GF-D8 (cell line): ENCODE results near the gene HOXC11.

ENCODE experiments used
- DNase-seq: peaks from one replicate; lab custom pipeline; 2025; lab: John Stamatoyannopoulos, UW

The HOXC11 gene

DNA sequence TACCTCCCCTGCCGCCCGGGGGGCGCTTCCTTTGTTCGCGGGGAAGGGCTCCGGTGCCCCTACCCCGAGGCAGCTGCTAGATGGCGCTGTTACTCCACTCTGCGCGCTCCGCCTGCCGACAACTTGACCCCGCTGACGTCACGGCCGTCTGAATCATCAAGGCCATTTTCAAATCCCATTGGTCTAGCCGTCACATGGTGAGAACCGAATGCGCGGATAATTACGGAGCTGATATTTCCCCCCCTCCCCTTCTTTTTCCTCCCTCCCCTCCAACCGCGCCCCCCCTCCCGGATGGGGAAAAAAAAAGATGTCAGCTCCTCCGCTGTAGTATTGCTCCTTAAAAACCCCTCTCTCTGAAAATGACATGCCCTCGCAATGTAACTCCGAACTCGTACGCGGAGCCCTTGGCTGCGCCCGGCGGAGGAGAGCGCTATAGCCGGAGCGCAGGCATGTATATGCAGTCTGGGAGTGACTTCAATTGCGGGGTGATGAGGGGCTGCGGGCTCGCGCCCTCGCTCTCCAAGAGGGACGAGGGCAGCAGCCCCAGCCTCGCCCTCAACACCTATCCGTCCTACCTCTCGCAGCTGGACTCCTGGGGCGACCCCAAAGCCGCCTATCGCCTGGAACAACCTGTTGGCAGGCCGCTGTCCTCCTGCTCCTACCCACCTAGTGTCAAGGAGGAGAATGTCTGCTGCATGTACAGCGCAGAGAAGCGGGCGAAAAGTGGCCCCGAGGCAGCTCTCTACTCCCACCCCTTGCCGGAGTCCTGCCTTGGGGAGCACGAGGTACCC, 12.2 kb downstream of the HOXC11 start, which contains the start of gene HOXC10:
Gene HOXC10, plus strand, starts transcription at position 246 of the 791 bp plus-strand sequence. Its CDS starts 114 bp downstream, at position 360.
- no peak for DNase-seq

DNA sequence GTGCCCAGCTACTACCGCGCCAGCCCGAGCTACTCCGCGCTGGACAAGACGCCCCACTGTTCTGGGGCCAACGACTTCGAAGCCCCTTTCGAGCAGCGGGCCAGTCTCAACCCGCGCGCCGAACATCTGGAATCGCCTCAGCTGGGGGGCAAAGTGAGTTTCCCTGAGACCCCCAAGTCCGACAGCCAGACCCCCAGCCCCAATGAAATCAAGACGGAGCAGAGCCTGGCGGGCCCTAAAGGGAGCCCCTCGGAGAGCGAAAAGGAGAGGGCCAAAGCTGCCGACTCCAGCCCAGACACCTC, 12.7 kb downstream of the HOXC11 start:
- DNase-seq, result no peak

DNA sequence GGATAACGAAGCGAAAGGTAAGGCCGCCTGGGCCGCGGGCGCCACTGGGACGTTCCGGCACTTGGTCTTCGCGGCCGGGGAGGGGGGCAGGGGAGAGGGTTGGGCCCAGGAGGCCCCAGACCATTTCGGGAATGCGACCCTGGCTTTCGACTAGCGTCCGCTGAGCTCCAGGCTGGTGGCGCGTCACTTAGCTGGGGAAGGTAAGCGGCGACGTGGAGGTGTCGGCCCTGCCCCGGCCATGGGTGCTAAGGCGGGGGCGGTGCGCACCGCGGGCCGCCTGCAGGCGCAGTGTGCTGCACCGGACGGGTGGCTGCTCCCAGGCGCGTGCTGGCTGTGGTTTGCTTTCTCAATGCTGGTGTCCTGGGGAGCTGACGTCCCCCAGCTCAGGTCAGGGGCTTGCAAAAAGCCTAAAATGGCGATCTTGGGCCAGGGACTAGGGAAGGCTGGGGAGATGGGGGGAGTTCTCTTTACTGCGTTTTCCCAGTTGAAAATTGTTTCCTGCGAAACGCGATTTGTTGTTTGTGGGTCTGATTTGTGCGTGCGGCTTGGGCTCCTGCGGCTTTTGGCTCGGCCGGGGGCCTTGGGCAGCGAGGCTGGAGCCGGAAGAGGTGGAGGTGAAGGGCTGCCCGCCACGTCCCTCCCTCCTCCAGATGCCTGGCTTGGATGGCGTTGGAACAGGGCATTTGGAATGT, 13.2 kb downstream of the HOXC11 start:
- no peak for DNase-seq

DNA sequence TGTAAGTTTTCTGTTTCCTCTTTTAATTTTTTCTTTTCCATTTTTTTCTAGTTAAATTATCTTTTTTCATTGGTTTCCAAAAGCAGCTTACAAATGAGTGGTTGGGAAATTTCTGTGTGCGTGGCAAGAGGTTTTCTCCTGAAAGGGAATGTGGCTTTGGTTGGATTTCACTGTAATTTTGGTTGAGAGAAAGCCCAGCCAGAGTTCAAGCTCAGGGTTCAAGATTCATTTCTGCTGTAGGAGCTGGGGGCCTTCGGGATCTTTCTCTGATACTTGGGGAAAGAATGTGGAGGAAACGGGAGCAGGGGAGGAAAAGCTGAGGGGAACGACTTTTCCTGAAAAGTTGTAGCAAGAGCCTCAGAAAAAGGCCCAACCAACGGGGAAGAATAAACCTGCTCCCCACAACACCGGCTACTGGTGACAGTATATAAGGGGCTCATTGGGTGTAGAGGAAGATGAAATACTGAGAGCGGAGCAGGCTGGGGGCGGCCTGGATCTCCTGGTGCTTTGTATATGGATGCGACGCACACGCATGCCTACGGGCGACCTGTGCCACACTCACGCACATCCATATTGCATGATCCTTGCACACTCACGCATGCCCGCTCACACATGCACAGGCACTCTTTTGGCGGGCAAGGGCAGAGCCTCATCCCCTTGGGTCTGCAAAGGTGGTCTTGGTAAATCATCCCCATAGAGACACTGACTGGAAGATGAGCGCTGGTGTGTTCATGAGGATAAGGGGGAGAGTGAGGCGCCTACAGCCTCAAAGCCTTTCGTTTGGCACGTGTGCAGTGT, 14.0 kb downstream of the HOXC11 start:
- no peak for DNase-seq

DNA sequence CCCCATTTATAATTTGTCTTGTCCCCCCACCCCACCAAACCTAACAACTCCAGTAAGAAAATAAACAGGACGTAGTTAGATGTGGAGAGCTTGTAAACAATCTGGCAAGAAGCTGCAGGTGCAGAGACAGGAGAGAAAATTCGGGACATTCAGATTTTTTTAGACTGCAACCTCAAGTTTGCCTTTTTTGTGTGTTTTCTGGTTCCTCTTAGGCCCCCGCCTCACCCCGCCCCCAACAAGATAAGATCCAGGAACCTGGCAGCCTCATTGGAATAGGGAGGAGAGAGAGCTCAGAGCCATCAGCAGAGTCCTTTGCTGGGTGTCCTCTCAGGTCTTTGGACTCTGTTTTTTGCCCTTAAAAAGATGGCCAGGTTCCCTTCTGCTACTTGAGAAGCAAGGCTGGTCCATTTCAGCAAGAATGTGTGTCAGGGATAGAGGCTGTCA, 14.9 kb downstream of the HOXC11 start:
- no peak for DNase-seq

DNA sequence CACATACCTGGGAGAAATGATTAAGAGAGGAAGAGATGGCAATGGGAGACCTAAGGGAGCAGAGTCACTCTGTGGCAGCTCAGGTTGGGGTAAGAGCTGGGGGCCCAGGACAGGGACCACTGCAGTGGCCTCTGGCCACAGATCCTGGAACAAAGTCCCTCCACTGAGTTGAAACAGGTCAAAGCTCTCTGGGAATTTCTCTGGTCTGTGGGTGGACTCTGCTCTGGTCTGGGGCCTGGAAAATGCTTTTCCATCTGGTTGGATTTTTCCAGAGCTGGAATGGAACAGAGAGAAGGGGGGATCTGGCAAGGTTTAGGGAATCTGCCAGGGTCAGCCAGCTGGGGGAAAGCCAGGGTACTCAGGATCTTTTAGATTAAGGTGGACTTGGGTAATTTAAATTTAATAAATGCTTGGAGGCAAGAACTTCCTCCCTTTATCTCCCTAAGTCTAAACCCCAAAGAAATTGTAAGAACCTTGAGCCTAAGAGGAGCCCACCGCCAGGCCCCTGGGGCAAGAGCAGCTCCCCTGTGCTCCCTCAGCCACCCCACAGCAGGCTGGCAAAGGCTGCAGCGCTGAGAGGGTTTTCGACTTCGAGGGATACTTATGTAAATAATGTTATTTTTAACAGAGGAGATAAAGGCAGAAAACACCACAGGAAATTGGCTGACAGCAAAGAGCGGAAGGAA, 15.8 kb downstream of the HOXC11 start:
- no peak for DNase-seq

DNA sequence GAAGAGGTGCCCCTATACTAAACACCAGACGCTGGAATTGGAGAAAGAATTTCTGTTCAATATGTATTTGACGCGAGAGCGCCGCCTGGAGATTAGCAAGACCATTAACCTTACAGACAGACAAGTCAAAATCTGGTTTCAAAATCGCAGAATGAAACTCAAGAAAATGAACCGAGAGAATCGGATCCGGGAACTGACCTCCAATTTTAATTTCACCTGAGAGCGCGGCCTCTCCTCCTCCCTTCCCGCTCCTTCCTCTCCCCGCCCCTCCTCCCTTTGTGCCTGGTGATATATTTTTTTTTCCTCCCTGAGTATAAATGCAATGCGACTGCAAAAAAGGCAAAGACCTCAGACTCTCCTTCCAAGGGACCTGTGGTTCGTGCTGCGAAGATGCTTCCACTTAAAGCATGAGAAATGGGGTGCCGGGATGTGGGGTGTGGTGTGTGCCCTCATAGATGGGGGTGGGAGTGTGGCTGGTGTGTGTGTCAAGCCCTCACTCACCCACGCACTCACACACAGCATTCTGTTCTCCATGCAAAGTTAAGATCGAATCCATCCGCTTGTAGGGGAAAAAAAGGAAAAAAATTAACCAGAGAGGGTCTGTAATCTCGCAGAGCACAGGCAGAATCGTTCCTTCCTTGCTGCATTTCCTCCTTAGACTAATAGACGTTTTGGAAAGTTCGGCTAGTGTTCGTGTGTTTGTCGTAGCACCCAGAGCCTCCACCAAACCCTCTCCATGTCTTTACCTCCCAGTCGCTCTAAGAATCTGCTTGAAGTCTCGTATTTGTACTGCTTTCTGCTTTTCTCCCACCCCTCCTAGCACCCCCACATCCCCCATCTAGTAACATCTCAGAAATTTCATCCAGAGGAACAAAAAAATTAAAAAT, 16.5 kb downstream of the HOXC11 start:
- DNase-seq, result no peak

DNA sequence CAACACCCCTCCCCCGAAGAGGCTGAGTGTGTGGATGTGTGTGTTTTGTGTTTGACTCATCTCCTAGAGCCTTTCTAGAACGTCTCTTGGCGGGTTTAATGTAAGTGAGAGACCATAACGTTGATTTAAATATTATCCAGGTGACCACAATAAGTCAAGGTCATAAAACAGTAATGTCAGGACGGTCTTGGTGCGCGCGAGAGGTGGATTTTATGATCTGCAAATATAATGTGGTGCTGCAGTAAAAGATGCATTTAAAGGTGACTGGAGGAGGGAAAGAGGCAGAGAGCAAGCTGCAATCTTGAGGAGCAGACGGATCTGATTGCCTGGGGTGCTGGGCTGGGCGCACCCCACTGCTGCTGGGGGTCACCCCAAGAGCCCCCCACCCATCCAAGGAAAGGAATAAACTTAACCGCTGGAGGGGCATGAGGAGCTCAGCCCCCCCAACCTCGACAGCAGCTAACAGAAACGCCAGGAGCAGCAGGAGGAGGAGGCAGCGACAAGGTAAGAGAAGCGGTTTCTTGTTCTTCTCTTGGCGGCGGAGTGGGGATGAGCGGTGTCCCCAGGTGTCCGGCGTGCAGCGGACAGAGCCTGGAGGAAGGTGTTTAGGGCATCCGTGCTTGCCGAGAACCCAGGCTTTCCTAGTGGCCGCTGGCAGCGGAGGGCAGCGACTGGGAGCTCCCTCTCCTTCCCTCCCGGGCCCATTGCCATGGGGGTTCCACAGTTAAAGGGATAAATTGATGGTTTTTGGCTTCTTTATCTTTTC, 17.6 kb downstream of the HOXC11 start:
- no peak for DNase-seq

DNA sequence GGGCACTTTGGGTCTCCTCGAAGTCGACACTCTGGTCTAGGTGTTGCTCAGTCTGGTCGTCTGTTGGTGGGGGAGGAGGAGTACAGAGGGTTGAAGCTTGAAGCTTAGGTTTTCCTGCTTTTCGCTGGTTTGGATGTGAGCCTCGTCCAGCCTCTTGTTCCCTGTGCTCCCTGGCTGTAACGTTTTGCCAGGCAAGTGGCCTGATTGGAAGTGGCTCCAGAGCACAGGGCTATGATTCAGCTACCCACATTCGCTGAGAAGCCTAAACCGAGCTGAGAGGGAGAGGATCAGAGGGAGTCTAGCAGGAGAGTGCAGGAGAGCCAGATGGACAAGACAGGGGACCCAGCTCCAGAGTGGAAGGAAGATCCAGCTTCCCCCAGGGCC, 18.1 kb downstream of the HOXC11 start:
- no peak for DNase-seq

DNA sequence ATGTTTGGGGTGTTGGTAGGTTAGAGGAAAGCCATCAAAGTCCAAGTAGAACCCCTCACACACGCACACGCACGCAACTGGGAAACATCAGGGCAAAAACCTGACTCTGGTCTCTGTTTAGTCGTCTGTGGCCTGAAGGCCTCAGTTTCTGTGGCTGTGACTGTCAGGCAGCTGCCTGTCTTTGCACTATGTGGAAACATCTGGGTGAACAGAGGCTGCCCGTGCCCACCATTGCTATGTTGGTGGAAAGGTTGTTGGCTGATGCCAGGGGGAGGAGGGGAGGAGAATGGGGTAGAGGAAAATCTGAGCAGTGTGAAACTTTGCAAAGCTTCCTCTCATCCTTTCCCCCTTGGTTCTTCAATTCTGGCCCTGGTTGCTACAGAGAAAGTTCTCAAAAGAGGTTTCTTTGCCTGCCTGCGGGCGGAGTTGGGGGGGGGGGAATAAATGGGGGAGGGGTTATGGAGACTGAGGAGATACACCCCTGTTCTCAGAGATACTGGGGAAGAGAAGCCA, 19.5 kb downstream of the HOXC11 start:
- no peak for DNase-seq

DNA sequence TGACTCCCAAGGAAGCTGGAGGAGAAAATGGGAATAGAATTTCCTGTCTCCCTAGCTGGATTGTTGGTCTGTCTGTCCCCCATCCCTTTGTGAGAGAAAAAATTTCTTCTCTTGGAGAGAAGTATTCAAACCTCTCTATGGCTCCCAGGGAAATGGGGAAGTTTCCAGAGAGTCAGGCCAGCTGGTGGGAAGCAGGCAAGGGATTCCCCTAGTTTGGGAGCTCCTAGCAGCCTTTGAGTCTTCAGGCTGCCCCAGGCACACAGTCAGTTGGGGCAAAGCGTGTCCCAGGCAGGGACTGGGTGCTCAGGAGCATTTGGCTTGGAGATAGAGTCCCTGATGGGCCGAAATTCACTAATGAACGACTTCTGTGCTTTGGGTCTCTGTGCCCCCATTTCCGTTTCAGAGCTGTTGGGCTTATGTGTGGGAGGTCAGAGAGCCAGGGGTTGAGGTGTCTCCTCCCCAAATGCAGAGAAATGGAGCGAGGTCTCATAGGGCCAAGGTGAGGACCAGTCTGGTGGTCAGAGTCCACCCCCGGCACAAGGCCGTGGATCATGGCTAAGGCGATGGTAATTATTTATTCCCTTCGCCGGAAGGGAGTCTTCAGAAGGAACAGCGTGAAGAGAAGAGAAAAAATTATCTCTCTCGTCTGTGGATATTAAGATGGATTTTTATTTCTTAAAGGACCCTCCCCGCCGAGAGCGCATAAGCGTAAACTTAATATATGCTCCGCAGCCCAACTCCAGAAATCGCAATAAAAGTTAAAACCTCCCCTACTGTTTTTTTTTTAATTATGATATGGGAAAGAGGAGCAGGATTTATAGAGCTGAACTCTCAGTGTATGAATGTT, 20.5 kb downstream of the HOXC11 start:
- no peak for DNase-seq

DNA sequence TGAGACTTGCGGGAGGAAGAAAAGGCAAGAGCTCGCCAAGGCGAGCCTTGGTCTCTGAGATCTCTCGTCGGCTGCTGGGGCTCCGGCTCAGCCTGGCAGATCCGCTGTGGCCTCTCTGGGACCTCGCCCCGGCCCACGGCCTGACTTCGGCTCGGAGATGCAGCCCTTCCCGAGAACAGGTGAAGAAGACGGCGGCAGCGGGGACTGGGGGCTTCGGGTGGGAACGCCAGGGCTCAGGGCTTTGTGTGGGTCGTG, 21.0 kb downstream of the HOXC11 start:
- no peak for DNase-seq

DNA sequence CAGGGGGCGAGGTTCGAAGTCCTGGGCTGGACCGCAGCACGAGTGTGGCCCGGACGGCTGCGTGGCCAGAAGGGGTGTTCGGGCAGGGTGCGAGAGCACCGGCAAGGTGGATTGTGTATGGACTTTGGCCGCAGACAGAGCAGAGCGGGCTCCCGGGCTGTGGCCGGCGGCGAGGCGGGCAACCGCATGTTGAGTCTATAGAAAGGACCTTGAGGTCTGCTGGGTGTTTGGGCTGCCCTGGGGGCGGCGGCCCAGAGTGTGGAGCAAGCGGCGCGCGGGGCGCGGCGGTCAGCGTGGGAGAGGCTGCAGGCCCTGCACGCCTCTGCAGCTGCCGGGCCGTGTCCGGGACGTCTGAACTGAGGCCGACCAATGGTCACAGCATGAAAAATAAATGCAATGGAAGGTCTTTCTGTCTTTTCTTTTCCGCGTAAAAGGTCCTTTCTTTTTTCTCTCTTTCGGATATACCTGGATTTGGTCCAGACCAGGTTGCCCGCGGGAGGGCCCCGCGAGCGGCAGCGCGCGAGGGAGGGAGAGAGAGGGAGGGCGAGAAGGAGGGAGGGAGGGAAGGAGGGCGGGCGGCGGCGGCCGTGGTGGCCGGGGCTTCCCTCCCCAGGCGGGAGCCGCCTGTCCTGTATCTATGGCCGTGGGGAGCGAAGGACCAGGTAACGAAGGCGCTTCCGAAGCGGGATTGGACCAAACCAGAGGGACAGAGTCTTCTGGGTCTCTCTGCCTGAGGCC, 21.5 kb downstream of the HOXC11 start:
- DNase-seq, result no peak

DNA sequence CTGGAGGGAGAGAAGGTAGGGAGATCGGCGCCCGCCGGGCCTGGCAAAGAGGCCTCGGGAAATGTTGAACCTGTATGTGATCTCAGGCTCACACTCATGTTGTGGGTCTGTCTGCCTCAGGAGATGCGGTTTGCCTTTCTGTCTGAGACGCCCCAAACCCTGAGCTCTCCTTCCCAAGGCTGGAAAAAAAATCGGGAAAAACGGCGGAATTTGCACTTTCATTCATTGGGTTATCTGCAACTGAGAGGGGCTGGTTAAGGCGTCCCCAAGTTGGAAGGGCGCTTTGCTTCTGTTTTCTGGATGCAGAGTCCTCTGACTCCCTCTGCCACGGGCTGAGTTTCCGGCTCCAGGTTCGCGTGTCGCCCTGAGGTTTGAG, 22.1 kb downstream of the HOXC11 start:
- DNase-seq, result no peak

DNA sequence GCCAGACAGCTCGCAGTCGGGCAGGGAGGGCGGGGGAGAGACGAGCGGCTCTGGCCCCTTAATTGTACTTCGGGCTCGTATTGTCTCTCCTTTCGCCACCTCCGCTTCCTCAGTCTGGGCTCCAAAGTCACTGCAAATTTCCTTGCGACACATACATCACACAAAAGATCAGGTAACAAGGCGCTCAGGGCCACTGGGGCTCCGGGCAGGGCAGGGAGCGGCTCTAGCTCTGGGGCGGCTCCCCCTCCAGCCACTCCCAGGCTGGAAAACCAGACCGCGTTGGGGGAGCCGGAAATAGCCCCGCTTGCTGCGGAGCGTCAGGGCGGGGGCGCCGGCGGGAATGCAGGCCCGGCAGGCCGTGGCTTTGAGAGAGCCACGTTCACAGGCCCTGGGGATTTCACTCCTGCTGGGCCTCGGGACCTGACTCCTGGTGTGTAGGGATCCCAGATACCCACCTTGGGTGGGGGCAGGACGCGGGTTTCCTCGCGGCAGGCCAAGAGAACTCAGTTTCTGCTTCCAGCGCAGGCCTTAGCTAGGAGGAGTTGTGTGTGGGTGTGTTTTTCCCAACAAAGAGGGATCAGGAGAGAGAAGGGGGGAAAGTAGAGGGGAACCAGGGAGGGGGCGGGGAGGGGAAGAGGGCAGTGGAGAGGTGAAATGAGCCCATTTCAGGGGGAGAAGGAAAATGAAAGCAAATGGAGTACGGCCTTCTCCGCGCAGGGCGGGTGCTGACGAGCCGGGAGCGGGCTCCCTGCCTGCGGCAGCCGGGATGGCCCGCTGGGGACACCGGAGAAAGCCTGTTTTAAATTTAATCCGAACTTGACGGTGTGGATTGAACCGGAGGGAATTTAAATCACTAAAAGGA, 22.7 kb downstream of the HOXC11 start:
- no peak for DNase-seq

DNA sequence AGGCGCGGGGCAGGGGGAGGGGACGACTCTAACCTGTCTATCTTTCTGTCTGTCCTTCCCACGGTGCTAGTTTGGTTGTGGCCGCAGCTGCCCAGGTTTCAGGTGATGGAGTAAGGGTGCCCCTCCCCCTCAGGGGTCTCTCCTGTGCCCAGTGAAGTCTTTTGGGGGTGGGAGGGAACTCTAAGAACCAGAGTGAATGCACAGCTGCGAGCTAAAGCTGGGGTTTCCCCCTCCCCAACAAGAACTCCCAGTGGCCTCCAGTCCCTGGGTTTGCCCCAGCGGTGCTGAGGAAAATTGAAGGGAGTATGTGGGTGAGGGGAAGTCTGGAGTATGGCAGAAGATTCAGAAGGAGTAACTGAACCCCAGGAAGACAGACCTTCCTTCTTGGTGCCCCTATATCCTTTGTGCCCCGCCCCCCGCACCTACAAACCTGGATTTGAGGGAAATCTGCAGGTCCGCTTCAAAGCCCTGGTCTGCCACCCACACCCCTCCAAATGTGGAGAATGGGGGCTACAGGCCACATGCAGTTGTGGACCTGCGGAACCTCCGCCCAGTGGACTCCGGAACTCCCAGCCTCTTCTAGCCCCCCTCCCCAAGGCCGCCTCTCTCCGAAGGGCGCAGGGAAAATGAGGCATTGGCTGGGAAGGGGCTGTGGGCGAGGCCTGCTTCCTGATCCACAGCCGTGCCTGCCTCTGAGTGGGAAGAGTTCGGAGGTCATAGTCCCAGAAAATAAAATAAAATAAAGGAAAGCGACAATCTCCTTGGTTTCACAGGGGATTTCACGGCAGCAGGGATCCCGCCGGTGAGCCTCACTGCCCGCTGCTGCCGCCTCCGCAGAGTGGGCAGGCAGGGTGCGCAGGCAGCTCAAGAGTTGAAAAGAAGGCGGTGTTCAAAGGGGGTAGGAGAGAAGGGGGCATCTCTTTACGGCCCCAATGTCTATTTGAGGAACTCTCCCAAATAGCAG, 23.6 kb downstream of the HOXC11 start:
- DNase-seq, result no peak
